Osteoblast (primary cell): Measurements from ENCODE around the gene SREBF2. TPM values are rescaled to one million over a fixed set of nuclear protein-coding genes. Genes with fewer than 3 reads are reported as not detected.

Experiments used
- DNase-seq: peaks from one replicate; pipeline ENCODE4 v3.0.0; 2011; ENCODE audit warnings: low spot score, mixed read lengths; ENCODE audit not compliant: insufficient read length; ENCODE audit errors: missing footprints
- H2AFZ ChIP-seq: 2 replicates; pipeline ENCODE4 v1.6.0; 2011; ENCODE audit warnings: mild to moderate bottlenecking, low read length
- H3K27ac ChIP-seq: 2 replicates; pipeline ENCODE4 v1.5.1; 2011; ENCODE audit warnings: mild to moderate bottlenecking, low read depth, low read length, moderate library complexity
- H3K27me3 ChIP-seq: 2 replicates; pipeline ENCODE4 v1.6.0; 2012; ENCODE audit warnings: mild to moderate bottlenecking, control low read depth, inconsistent platforms, low read length, moderate library complexity; ENCODE audit not compliant: insufficient read depth
- H3K36me3 ChIP-seq: 2 replicates; pipeline ENCODE4 v1.5.1; 2011; ENCODE audit warnings: mild to moderate bottlenecking, low read length, control low read depth, moderate library complexity; ENCODE audit not compliant: insufficient read depth
- H3K4me1 ChIP-seq: 2 replicates; pipeline ENCODE4 v1.5.1; 2011; ENCODE audit warnings: mild to moderate bottlenecking, low read length, control low read depth, moderate library complexity; ENCODE audit not compliant: insufficient read depth
- H3K4me2 ChIP-seq: 2 replicates; pipeline ENCODE4 v1.6.0; 2011; ENCODE audit warnings: mild to moderate bottlenecking, low read length; ENCODE audit not compliant: insufficient read depth
- H3K4me3 ChIP-seq: fragments of 200-600 bp; sonication (generic); 3 replicates; pipeline ENCODE4 v1.5.1; 2012; ENCODE audit warnings: mild to moderate bottlenecking, low read length, inconsistent platforms; ENCODE audit not compliant: insufficient read depth
- H3K79me2 ChIP-seq: 2 replicates; pipeline ENCODE4 v1.6.0; 2012; ENCODE audit warnings: mild to moderate bottlenecking, low read length, control low read depth, inconsistent platforms; ENCODE audit not compliant: insufficient read depth
- H3K9me3 ChIP-seq: 2 replicates; pipeline ENCODE4 v1.5.1; 2011; ENCODE audit warnings: low read depth, low read length, control low read depth
- H4K20me1 ChIP-seq: 2 replicates; pipeline ENCODE4 v1.6.0; 2012; ENCODE audit warnings: mild to moderate bottlenecking, low read length, control low read depth; ENCODE audit not compliant: insufficient read depth
- total RNA-seq: library from RNA; depleted of rRNA; stranded (reverse); fragments of >200 nt; gene quantifications from 2 replicates; pipeline ENCODE4 v1.2.3, GENCODE V29; 2012
- TF ChIP-seq, protein P1 (sequence below): IDR thresholded peaks from 2 replicates; pipeline ENCODE4 v1.5.1; 2011; ENCODE audit warnings: mild to moderate bottlenecking, low read depth, low read length, moderate library complexity; ENCODE audit errors: extremely low read depth

Gene SREBF2
- total RNA-seq, 1 donor, result 80.3 TPM

DNA sequence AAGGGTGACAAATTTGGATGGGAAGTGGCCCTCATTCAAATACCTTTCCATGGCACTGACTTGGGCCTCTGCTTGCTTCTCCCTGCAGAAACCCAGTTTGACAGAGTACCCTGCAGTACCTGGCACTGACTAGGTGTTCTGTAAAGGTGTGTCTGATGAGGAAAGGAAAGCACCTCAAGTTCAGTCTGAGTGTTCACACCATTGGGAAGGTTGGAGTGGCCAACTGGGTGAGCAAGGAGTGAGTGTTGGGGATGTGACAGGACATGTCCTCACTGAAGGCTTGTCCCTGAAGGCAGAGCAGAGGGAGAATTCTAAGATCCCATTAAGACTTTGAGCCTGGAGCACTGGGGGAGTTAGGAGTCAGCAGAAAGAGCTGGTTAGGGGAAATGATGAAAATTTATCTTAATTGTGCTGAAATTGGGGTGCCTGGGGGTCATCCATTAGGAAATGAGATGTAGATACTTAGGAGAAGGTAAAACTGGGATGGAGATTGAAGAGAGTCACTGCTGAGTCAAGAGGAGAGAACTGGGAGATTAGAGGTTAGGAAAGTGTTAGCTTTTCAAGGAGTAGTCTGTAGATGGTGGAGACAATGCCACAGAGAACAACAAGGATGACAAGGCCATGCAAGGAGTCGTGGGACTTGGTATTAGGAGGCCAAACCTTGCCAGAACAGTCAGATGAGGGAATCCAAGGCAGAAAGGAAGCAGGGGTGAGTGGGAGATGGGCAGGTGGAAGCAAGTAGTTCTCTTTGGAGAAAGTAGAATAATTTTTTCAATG lies 6.1 kb downstream of the SREBF2 start:
- no peaks in the 10 kb centered on the region for H3K9me3 ChIP-seq
- H3K4me2 ChIP-seq, result no peak overlapping the region
- peaks cover 85% of the 10 kb centered on the region for H3K79me2 ChIP-seq
- TF ChIP-seq, protein P1, sequence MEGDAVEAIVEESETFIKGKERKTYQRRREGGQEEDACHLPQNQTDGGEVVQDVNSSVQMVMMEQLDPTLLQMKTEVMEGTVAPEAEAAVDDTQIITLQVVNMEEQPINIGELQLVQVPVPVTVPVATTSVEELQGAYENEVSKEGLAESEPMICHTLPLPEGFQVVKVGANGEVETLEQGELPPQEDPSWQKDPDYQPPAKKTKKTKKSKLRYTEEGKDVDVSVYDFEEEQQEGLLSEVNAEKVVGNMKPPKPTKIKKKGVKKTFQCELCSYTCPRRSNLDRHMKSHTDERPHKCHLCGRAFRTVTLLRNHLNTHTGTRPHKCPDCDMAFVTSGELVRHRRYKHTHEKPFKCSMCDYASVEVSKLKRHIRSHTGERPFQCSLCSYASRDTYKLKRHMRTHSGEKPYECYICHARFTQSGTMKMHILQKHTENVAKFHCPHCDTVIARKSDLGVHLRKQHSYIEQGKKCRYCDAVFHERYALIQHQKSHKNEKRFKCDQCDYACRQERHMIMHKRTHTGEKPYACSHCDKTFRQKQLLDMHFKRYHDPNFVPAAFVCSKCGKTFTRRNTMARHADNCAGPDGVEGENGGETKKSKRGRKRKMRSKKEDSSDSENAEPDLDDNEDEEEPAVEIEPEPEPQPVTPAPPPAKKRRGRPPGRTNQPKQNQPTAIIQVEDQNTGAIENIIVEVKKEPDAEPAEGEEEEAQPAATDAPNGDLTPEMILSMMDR, result no peak
- H3K27me3 ChIP-seq, result no peaks in the 10 kb centered on the region
- H2AFZ ChIP-seq, result no peak overlapping the region
- no peak for DNase-seq
- H3K27ac ChIP-seq, result no peak overlapping the region
- no peak overlapping the region for H3K4me3 ChIP-seq
- peaks cover 5% of the 10 kb centered on the region for H3K4me1 ChIP-seq
- peaks cover 17% of the 10 kb centered on the region for H3K36me3 ChIP-seq
- peaks cover 41% of the 10 kb centered on the region for H4K20me1 ChIP-seq

DNA sequence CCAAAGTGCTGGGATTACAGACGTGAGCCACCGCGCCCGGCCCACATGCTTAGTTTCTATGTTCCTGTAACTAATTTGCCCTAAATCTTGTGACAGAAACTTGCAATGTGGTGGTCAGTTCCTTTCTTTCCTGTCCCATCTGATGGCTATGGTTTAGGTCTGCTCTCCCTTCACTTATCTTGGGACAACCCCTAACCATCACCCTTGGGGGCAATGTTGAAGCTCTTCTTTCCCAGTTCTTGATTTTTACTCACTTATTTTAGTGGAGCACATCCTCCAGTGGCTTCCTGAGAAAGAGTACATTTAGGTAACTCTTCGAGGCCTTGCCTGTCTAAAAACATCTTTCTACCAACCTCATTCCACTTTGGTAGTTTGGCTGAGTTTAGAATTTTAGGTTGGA lies 7.3 kb downstream of the SREBF2 start:
- no peak overlapping the region for H3K4me2 ChIP-seq
- H3K36me3 ChIP-seq, result peaks cover 17% of the 10 kb centered on the region
- peaks cover 43% of the 10 kb centered on the region for H4K20me1 ChIP-seq
- DNase-seq, result peak; percentile 54
- no peak overlapping the region for H3K27ac ChIP-seq
- no peaks in the 10 kb centered on the region for H3K4me1 ChIP-seq
- H2AFZ ChIP-seq, result no peak overlapping the region
- TF ChIP-seq, protein P1, result no peak
- no peaks in the 10 kb centered on the region for H3K9me3 ChIP-seq
- H3K4me3 ChIP-seq, result no peak overlapping the region
- H3K27me3 ChIP-seq, result no peaks in the 10 kb centered on the region
- peaks cover 88% of the 10 kb centered on the region for H3K79me2 ChIP-seq

DNA sequence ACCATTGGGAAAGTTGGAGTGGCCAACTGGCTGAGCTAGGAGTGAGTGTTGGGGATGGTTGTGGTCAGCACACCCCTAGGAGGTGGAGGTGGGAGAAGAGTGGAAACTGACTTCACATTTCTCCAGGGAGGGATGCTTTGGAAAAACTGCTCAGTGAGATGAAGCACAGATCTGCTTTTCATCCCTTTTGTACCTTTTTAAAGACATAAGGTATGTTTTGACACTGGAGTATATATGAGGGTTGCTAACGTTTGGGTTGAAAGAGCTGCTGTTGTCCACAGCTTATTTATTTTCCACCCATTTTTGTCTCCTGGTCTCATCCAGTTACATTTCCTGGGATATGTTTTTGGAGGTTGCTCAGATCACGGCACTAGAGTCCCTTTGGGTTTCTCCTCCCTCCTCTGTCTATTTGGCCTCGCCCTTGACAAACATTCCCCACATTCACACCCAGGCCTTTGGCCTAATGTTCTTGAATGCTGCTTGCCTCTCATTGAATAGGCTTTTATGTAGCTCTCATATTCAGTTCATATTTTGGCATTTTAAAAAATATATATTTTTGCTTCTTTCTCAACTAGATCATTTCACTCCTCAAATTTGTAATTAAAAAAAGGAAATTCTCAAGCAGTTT lies 8.3 kb downstream of the SREBF2 start:
- H3K27me3 ChIP-seq, result no peaks in the 10 kb centered on the region
- no peak overlapping the region for H2AFZ ChIP-seq
- H3K36me3 ChIP-seq, result peaks cover 12% of the 10 kb centered on the region
- no peak overlapping the region for H3K4me3 ChIP-seq
- peaks cover 5% of the 10 kb centered on the region for H3K4me1 ChIP-seq
- H3K9me3 ChIP-seq, result no peaks in the 10 kb centered on the region
- peaks cover 46% of the 10 kb centered on the region for H4K20me1 ChIP-seq
- DNase-seq, result peak; percentile 58
- H3K4me2 ChIP-seq, result no peak overlapping the region
- peaks cover 90% of the 10 kb centered on the region for H3K79me2 ChIP-seq
- no peak overlapping the region for H3K27ac ChIP-seq
- TF ChIP-seq, protein P1, result no peak
